COR-L47 (cell line): ENCODE results near the gene KRT31.
"Not testable (repeated sequence)": the region's sequence is repeated elsewhere in the genome, so short reads cannot be mapped to it uniquely, and the experiment has no call there.

Source experiments
- DNase-seq: peaks from one replicate; lab custom pipeline; 2025; lab: John Stamatoyannopoulos, UW

KRT31 gene

DNA sequence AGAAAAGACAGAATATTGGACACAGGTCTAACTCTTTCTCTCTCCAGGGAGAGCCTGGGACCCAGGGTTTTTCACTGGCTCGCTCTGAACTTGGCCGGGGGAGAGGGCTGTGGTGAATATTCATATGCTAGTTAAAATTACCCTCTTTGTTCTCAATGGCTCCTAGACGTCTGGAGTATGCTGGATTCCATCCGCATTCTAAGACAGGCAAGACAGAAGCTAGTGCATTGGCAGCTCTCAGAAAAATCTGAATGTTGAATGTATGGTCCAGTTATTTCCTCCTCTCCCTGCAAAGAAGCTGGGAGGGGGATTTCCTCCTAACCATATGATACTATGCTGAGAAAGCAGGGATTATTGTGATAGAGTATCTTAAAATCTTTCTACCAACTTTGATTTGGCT lies 9.7 kb downstream of the KRT31 start:
- no peak for DNase-seq

DNA sequence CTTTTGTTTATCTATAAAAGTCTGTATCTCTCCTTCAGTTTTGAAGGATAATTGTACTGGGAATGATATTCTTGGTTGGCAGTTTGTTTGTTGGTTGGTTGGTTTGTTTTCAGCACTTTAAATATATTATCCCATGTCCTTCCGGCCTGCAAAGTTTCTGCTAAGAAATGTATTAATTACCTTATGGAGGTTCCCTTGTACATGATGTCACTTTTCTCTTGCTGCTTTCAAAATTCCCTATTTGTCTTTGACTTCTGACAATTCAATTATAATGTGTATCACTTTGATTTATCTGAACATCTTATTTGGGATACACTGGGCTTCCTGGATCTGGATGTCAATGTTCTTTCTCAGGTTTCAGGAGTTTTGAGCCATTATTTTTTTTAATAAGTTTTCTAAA lies 11.2 kb downstream of the KRT31 start:
- no peak for DNase-seq

DNA sequence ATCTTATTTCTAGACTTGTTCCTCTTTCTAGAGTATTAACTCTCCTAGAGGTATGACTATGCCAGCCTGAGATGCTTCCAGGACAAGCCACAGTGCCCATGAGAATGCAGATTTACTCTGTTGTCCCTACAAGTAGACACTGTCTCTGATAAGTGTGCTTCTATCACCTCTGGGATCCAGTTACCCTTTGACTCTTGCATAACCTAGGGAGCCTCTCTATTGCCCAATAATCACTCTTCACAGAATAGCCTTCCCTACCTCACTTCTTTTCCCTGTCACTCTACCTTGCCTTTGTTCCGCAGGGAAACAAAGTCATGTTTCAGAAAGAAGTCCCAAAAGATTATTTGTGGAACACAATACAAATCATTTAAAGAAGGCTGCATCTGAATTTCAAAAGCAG lies 13.7 kb downstream of the KRT31 start:
- no peak for DNase-seq

DNA sequence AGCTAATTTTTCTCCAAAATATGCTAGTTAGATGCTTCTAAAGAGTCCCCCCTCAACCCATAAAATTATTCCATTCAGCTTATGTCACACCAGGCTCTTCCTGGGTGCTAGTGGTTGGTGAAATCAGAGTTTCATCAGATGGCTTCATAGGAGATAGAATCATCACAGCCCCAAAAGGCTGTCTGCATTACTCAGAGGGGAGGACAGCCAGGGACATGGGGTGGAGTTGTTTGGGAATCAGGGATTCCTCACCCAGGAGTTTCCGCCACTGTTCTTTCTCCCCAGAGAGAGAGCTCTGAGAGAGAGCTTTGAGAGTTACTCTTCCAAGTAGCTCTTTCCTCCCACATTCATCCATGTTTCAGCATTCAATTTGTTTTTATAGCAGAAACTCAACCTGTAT lies 15.0 kb downstream of the KRT31 start:
- no peak for DNase-seq

DNA sequence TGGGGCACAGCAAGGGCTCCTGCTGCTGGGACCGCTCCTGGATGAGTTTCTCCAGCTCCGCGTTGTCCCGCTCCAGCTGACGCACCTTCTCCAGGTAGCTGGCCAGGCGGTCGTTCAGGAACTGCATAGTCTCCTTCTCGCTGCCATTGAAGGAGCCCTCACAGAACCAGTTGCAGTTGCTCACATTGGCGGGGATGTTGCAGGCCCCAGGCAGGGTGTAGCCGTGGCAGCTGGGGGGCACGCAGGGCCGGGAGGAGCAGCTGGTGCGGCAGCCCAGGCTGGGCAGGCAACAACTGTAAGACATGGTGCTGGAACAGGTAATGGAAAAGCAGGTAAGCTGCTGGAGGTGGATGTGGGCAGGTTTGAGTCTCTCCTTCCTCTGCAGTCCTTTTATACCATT lies 15.5 kb downstream of the KRT31 start, which contains the start of gene KRT34:
Gene KRT34 (minus strand): TSS at position 364 of the 400 bp plus-strand sequence. CDS start 60 bp downstream, at position 304.
- not testable (repeated sequence) for DNase-seq

DNA sequence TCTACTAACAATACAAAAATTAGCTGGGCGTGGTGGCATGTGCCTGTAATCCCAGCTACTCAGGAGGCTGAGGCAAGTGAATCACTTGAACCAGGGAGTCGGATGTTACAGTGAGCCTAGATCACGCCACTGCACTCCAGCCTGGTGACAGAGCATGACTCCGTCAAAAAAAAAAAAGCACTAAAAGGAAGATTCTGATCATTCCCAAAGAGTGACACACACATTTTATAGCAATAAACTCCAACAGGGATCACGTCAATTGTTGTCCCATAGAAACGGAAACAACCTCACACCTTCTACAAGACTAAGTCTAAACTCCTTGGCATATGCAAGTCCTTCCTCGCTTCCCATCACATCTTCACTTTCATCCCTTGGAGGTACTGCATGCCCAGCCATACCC lies 17.3 kb downstream of the KRT31 start:
- not testable (repeated sequence) for DNase-seq

DNA sequence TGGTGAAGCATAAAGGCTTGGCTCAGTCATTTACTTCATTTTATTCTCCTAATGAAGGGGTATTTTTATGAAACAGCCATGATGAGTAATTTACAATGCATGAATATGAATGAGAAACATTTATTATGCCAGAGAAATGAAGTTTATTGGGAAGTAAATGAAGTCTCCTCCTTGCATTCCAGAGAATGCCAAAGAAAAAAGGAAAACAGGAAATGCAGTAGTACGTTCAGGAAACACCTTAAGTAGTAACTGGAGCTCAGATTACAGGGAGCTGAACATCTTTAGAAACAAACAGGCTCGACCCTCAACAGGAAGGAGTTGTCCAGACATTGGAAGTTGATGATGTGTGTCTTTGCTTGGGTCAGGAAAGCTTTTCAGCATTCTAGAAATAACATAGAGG lies 19.9 kb downstream of the KRT31 start:
- no peak for DNase-seq

DNA sequence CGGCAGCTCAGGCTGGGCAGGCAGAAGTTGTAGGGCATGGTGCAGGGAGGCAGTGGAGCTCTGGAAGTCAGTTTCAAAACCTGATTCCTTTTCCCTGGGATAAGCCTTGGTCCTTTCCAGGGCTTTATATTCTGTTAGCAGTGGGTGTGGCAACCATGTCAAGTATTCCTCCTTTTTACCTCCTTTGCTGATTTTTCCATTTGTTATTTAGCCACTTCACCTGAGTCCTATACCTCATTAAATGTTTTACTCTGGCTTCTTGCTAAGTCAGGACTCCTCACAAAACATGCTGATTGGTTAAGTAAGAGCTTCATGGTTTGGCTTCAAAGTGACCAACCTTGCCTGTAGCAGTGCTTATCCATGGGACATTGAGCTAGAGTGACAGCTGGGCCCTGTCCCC lies 27.7 kb downstream of the KRT31 start, which contains the start of gene KRT33B:
Gene KRT33B (minus strand): TSS at position 101 of the 400 bp plus-strand sequence. CDS start 63 bp downstream, at position 38.
- no peak for DNase-seq

DNA sequence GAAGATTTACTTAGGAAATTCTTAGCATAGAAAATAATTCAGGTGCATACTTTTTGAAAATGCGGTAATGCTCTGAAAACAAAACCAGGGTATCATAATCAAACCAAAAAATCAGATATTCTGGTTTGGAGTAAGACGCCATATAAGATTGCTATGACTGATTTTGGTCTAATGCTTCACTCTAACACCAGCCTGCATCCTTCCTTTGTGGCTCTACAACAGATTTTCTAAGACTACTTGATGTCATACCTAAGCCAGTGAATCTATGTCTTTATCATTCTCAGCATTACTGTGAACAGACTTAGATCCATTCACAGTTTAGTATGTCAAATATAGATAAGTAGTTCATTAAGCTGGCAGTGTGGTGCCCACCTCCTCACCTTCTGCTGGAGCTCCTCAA lies 28.4 kb downstream of the KRT31 start:
- DNase-seq, result no peak

DNA sequence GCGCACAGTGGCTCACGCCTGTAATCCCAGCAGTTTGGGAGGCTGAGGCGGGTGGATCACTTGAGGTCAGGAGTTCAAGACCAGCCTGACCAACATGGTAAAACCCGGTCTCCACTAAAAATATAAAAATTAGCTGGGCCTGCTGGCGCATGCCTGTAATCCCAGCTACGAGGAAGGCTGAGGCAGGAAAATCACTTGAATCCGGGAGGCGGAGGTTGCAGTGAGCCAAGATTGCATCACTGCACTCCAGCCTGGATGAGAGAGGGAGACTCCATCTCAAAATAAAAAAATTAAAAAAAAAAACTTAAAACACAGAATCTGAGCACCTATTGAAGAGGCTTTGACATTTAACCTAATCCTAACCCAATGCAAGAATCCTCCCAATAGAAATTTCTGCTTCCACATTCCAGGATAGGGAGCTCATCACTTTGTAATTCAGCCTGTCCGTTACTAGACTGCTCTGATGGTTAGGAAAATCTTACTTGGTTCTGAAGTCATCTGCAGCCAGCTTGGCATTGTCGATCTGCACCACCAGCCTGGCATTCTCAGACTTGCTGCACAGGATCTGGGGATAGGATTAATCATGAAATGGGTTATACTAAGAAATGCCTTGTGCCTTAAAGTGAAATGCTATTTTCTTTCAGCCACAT lies 29.9 kb downstream of the KRT31 start:
- no peak for DNase-seq

DNA sequence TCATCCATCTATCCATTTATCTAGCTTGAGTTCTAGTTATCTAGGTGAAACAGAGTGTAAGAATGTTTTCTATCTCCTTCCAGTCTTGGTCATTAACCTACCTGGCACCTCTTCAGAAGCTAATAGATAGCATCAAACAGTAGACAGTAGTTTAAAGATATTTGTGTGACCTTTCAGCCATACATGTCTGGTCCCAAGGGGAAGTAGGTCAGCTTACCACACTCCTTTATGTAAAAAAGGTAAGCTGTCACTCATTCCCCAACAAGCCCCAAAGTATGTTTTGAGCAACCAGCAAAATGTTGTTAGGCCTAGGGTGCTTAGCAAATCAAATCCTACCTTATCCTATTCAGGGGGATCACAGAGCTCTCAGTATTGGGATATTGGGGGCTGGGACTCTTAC lies 31.3 kb downstream of the KRT31 start:
- DNase-seq, result no peak

DNA sequence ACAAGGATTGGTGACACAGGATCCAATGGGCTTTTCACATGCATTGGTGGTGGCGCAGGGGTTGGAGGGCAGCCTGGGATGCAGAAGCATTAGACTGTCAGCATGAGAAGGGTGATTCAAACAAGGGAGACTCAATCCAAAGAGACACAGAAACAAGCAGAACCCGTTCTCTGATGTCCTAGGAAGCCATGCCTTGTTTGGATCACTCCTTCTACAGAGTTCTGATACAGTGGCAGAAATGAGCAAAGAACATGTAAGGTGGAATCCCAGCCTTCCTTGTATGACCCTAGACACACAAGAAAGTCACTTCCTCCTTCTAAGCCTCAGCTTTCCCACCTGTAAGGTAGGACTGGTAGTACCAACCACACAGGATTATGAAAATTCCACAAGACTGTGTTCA lies 33.5 kb downstream of the KRT31 start:
- DNase-seq, result no peak

DNA sequence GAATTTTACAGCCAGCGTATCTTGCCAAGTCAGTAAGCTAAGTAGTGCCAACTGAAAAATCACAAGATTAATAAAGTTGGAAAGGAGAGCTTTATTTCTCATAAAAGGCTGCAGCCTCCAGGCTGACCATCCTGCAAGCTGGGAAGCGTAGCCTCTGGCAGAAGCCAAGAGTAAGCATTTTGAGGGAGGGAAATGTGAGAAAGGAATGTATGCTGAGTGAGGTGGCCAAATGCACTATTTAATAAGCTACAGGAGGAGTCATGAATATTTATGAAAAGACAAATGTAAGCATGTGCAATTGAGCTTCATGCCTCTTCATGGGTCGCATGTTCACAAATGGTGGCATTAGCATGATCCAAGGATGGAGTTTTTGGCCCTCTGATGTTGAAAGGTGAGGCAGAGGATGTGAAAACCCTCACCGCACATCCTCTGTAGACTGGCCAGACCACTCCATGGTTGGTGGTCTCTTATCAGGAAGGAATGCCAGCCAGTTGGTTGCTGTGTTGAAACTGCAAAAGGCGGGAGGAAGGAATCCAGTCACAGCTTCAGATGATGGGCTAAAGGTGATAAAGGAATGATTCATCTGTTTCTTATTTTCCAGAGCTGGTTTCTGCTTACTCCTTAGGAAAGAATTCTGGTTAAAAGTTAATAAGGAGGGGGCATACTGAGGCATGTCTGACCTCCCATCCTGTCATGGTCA lies 37.0 kb downstream of the KRT31 start:
- no peak for DNase-seq

DNA sequence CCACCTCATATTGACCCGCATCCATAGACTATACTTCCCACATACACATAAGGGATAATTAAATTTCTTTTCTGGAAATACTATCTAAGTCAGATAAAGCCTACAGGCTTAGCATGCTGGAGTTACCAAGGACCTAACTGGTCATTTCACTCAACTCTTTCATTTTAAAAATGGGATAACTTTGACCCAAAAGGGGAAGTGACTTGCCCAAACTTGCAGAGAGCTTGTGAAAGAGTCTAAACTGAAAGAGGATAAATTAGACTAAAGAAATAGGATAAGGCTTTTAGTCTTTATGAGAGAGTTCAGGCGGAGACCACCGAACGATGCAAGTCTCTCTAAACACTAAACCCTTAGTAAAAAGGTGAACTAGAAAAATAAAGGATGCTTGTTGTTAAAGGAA lies 42.9 kb downstream of the KRT31 start:
- DNase-seq, result no peak

DNA sequence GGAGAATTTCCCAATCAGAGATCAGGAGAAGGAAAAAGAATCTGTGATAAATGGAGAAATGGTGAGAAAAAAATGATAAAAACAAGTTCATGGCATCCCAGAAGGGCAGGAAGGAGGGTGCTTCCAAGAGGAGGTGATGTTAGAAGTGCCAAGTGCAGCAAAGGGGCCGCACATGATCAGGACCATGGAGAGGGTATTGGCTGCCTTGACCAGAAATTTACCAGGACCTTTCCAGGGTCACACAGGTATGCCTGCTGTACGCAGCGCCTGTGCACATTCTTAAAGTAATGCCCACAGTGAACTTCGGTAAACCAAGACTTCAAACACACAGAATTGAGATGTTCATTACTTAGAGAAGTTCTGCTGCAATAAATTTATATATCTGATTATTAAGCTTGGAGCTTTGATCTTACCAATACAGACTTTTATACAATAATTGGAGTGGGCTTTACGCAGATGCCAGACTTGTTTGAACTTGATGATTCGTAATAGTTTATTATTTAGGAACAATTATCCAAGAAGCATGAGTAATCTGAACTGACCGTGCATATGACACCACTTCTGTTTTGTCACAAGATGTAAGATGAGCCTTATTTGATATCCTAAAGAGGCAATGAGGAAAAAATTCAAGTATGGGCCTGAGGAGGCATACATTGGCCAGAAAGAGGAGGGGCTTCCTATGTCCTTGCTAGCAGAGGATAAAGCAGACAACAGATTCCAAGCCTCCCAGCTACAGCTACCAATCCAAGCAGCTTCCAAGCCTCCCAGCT lies 44.6 kb downstream of the KRT31 start:
- DNase-seq, result no peak

DNA sequence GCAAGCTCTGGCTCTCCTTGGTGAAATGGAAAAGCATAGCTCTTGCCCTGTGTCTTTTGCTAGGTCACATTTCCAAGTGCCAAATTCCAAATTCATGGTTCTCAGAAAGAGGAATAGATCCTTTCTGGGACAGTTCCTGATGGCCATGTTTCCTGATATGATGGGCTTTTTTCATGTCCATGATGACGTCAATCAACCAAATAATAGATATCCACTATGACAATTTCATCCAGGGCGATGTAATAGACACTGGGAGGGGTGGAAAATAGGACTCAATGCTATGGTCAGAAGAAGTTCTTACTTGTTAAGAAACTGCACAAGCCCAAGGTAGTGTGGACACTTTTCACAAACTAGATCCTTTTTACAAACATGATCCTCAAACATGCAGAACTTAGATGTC lies 46.2 kb downstream of the KRT31 start:
- DNase-seq, result no peak

DNA sequence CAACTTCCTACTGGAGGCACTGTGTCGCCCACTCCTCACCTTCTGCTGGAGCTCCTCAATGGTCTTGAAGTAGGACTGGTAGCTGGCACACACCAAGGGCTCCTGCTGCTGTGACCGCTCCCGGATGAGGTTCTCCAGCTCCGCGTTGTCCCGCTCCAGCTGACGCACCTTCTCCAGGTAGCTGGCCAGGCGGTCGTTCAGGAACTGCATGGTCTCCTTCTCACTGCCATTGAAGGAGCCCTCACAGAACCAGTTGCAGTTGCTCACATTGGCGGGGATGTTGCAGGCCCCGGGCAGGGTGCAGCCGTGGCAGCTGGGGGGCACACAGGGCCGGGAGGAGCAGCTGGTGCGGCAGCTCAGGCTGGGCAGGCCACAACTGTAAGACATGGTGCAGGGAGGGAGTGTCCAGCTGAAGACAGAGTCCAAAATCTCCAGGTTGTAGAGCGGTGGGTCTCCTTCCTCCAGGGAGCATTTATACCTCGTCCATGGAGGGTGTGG lies 47.0 kb downstream of the KRT31 start, which contains the start of gene KRT33A:
Gene KRT33A (minus strand): TSS at position 448 of the 498 bp plus-strand sequence. CDS start 61 bp downstream, at position 387.
- not testable (repeated sequence) for DNase-seq

DNA sequence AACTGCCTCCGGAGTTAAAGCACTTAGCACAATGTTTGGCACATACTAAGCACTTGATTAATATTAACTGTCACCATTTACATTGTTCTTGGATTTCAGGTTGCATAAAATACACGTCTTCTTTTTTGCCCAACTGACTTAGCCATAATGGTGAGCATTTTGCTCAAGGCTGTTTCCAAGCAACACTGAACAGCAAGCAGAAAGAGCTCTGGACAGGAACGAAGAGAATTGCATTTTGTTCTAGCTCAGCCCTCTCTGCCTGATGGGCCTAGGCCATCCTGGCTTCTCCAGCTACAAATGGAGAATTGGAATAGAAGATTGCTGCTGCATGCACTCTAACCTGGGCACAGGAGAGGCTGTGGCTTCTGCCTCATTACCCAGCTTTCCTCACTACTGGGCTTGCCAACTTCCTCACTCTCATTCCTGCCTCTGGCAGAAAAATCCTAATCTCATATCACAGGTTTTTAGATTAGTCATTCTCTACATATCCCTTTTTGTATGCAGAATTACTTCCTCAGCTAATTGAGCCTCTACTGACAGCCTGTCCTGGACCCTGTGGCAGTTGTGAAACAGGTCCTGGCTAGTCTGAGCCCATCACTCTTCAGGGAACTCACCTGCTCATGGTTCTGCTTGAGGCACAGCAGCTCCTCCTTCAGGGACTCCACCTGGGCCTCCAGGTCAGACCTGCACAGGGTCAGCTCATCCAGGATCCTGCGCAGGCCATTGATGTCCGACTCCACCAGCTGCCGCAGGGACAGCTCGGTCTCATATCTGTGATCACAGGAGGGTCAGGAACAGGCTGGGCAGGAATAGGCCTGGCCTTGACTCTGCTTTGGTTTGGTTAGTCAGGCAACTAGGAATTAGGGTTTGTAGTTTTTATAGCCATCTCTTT lies 49.3 kb downstream of the KRT31 start:
- DNase-seq, result no peak

DNA sequence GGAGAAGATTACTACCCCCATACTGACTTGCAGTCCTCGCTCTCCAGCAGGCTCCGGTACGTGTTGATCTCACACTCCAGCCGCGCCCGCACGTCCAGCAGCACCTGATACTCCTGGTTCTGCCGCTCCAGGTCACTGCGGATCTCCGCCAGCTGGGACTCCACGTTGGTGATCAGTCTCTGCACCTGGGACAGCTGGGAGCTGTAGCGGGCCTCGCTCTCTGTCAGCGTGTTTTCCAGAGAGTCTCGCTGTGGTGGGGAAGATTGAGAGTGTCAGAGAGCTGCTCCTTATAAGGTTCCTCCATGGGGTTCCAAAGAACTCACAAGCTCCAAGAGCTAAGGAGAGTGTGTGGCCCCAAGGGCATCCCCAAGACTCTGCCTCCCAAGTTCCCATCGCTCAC lies 51.0 kb downstream of the KRT31 start:
- not testable (repeated sequence) for DNase-seq

DNA sequence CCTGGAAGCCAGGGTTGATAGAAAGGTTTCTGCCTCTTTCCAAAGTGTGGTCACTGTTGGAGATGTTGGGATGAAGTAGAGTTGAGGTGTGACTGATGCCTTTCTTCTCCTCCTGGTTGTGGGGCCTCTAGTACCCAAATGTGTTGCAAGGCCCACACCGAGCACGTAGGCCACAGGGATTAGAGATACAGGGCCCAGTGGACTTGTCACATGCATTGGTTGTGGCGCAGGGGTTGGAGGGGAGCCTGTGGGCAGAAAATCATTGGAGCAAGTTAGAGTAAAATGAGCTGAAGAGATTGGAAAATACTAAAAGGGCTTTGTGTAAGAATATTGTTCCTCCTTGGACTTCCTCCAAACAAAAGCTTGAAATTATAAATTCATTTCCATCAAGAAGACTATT lies 51.4 kb downstream of the KRT31 start:
- no peak for DNase-seq
